Activated CD4-positive, alpha-beta memory T cell treated with anti-CD3 and anti-CD28 coated beads, Interleukin-2, amount 10 ng/mL, durations not matched to agents 7 days and 5 days (primary cell): Measurements from ENCODE around the gene DNAJC12. TPM values are rescaled to one million over a fixed set of nuclear protein-coding genes. Genes with fewer than 3 reads are reported as not detected.
A peak's percentile ranks its signal among the peaks of the same experiment; 100 is the strongest.
"Not testable (repeated sequence)": the region's sequence is repeated elsewhere in the genome, so short reads cannot be mapped to it uniquely, and the experiment has no call there.

ENCODE experiments used
- CTCF ChIA-PET: fragments of 350-600 bp; sonication (Branson Sonifier 250); formaldehyde crosslinking; loops from one replicate; lab custom pipeline; 2021; ENCODE audit warnings: antibody characterized with exemption, inconsistent platforms; lab: Charles Lee
- POLR2A ChIA-PET: fragments of 350-600 bp; sonication (Branson Sonifier 250); formaldehyde crosslinking; loops from one replicate; lab custom pipeline; 2021; ENCODE audit warnings: antibody characterized with exemption; lab: Charles Lee
- DNase-seq: peaks from one replicate; pipeline ENCODE4 v3.0.0-alpha.2; 2020
- H3K27ac Mint-ChIP-seq: one replicate; pipeline ENCODE4 v1.8.0; 2021; ENCODE audit warnings: mild to moderate bottlenecking, mixed read lengths
- H3K27me3 Mint-ChIP-seq: one replicate; pipeline ENCODE4 v1.8.0; 2021; ENCODE audit warnings: mixed read lengths
- H3K36me3 Mint-ChIP-seq: one replicate; pipeline ENCODE4 v1.8.0; 2021; ENCODE audit warnings: low read depth, mixed read lengths
- H3K4me1 Mint-ChIP-seq: one replicate; pipeline ENCODE4 v1.8.0; 2021; ENCODE audit warnings: mixed read lengths
- H3K4me3 Mint-ChIP-seq: one replicate; pipeline ENCODE4 v1.8.0; 2021; ENCODE audit warnings: mild to moderate bottlenecking, mixed read lengths
- H3K9me3 Mint-ChIP-seq: one replicate; pipeline ENCODE4 v1.8.0; 2021; ENCODE audit warnings: mixed read lengths
- total RNA-seq, 2 experiments: library from RNA; stranded (reverse); gene quantifications; one replicate each; pipeline ENCODE4 v1.2.3, GENCODE V29; 2021

Gene DNAJC12
- total RNA-seq, 2 experiments from 2014 or later: 4.1 to 6.1 TPM

DNA sequence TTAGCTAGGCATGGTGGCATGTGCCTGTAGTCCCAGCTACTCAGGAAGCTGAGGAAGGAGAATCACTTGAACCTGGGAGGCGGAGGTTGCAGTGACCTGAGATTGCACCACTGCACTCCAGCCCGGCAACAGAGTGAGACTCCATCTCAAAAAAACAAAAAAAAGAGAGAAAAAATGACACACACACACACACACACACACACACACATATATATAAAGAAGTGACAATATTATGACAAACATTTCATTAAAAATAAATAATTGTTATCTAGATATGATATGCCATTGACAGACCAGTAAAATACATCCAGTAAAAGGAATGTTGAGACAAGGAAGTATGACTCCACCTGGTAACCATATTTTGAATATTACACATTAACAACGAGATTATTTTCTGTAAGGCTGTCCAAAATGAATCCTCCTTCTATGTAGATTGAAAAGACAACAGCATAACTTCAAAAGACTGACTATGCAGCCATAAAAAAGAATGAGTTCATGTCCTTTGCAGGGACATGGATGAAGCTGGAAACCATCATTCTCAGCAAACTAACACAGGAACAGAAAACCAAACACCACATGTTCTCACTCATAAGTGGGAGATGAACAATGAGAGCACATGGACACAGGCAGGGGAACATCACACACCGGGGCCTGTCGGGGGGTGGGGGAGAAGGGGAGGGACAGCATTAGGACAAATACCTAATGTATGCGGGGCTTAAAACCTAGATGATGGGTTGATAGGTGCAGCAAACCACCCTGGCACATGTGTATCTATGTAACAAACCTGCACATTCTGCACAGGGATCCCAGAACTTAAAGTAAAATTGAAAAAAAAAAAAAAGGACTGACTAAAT lies 2.2 kb downstream of the DNAJC12 start:
- H3K27me3 Mint-ChIP-seq, H3K36me3 Mint-ChIP-seq, H3K27ac Mint-ChIP-seq, H3K9me3 Mint-ChIP-seq, POLR2A ChIA-PET, H3K4me1 Mint-ChIP-seq, DNase-seq: not testable (repeated sequence)
- CTCF ChIA-PET: interaction anchor here (1.4 to 2.9 kb wide), 2 partner anchors 47 to 48 kb away, joined by 6 to 17 read pairs; no protein-coding TSS in a partner anchor
- peak overlapping the region; percentile 34 for H3K4me3 Mint-ChIP-seq

GRCh38 chr10:67834375-67834774 lies 3.6 kb downstream of the DNAJC12 start:
- no peak overlapping the region for H3K4me3 Mint-ChIP-seq
- no peak for DNase-seq
- POLR2A ChIA-PET: interaction anchor here (0.9 kb wide), 1 partner anchor 15 kb away, joined by 3 read pairs; no protein-coding TSS in a partner anchor
- no peaks in the 10 kb centered on the region for H3K36me3 Mint-ChIP-seq
- peaks cover 9% of the 10 kb centered on the region for H3K4me1 Mint-ChIP-seq
- no peaks in the 10 kb centered on the region for H3K27me3 Mint-ChIP-seq
- CTCF ChIA-PET: interaction anchor here (1.4 to 1.6 kb wide), 2 partner anchors 21 to 46 kb away, joined by 3 to 6 read pairs; no protein-coding TSS in a partner anchor
- H3K27ac Mint-ChIP-seq: no peak overlapping the region
- no peaks in the 10 kb centered on the region for H3K9me3 Mint-ChIP-seq

- Mint-ChIP-seq H3K27ac (no peak overlapping the region), H3K9me3 (no peaks in the 10 kb centered on the region), H3K4me1 (peaks cover 5% of the 10 kb centered on the region), H3K27me3 (no peaks in the 10 kb centered on the region), H3K36me3 (no peaks in the 10 kb centered on the region), H3K4me3 (no peak overlapping the region)
- DNase-seq: no peak
- ChIA-PET POLR2A (no interaction called here), CTCF (interaction anchor here (1.0 kb wide), 1 partner anchor 12 kb away, joined by 4 read pairs; no protein-coding TSS in a partner anchor)
Measured at GRCh38 chr10:67827811-67828210, 10.2 kb downstream of the DNAJC12 start.

GRCh38 chr10:67819768-67820204 lies 18.2 kb downstream of the DNAJC12 start:
- peak; percentile 18 for DNase-seq
- Mint-ChIP-seq H3K36me3 (peaks cover 5% of the 10 kb centered on the region), H3K9me3 (no peaks in the 10 kb centered on the region), H3K4me1 (peaks cover 29% of the 10 kb centered on the region), H3K4me3 (no peak overlapping the region), H3K27me3 (no peaks in the 10 kb centered on the region), H3K27ac (peak overlapping the region; percentile 16)
- POLR2A ChIA-PET: no interaction called here
- CTCF ChIA-PET: no interaction called here

DNA sequence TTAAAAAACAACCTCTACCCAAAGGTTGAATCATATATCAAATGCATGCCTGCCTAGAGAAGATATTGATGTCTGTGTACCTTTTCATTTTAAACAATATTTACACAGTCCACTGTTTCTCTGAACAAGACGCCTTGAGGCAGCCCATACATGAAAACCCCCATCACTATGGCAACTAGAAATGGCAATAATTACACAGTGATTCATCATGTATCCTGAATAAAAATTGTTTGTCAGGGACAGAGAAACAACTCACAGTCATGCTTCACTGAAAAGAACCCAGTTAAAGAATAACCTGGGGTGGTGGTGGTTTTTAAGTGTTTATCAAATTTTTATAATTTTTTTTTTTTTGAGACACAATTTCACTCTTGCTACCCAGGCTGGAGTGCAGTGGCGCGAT lies 19.7 kb downstream of the DNAJC12 start:
- Mint-ChIP-seq H3K9me3 (no peaks in the 10 kb centered on the region), H3K27me3 (no peaks in the 10 kb centered on the region), H3K4me3 (no peak overlapping the region), H3K36me3 (peaks cover 8% of the 10 kb centered on the region), H3K27ac (no peak overlapping the region), H3K4me1 (peaks cover 32% of the 10 kb centered on the region)
- ChIA-PET CTCF (no interaction called here), POLR2A (no interaction called here)
- no peak for DNase-seq

DNA sequence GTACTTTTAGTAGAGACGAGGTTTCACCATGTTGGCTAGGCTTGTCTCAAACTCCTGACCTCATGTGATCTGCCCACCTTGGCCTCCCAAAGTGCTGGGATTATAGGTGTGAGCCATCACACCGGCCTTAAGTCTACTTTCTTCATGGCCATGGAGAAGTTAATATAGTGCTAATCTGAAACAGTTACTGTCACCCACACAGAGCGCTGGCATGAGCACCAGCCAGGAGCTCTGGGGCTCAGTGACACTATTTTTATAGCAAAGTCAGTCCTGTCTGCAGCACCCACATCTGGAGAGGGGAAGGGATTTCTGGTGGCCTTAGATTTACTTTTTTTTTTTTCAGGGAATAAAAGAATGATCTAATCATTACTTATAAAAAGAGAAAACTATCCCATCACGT lies 21.3 kb downstream of the DNAJC12 start:
- Mint-ChIP-seq H3K27ac (no peak overlapping the region), H3K9me3 (no peaks in the 10 kb centered on the region), H3K4me1 (peaks cover 31% of the 10 kb centered on the region), H3K27me3 (no peaks in the 10 kb centered on the region), H3K4me3 (no peak overlapping the region), H3K36me3 (peaks cover 8% of the 10 kb centered on the region)
- ChIA-PET POLR2A (no interaction called here), CTCF (interaction anchor here (1.1 to 1.8 kb wide), 2 partner anchors 28 kb away, joined by 5 to 7 read pairs; no protein-coding TSS in a partner anchor)
- no peak for DNase-seq

DNA sequence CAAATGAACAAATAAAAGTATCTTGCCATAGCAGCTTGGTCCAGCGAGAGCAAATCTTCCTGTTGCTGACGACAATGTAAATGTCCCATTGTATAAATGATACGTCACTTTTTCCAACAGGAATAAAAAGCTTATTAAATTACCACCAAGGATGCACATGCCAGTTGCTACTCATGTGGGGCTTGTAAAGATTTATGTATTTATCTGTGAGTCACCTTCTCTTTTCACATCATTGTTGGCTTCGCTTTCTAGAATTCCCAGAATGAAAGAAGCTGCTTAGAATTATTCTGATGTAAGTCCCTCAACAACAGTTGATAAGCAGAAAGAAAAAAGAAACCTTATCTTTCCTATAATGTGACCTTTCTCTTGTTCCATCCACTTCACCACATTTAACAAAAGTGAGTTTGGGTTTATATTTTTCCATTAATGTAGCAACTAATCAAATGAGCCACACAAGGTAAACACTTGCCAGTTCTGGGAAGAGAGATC lies 22.4 kb downstream of the DNAJC12 start:
- Mint-ChIP-seq H3K4me1 (peaks cover 30% of the 10 kb centered on the region), H3K36me3 (peaks cover 8% of the 10 kb centered on the region), H3K4me3 (no peak overlapping the region), H3K27me3 (no peaks in the 10 kb centered on the region), H3K27ac (no peak overlapping the region), H3K9me3 (no peaks in the 10 kb centered on the region)
- POLR2A ChIA-PET: no interaction called here
- DNase-seq: no peak
- CTCF ChIA-PET: interaction anchor here (0.7 to 1.8 kb wide), 4 partner anchors 12 to 162 kb away, joined by 3 to 7 read pairs (median 4); no protein-coding TSS in a partner anchor

DNA sequence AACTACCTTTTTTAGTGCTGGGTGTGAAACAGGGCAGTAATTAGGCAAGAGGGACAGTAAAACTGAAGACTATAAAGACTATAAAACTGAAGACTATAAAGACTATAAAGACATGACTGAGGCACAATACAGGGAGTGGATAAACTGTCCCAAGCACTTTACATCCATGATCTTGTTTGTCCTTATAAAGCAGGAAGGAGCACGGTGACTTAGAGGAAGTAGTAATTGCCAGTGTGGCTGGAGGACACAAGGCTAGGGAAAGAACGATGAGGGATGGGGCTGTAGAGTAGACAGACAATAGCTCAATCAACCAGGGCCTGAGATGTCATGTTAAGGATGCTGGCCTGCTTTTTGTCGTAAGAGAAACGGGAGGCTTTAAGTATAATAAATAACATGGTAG lies 26.0 kb downstream of the DNAJC12 start:
- H3K9me3 Mint-ChIP-seq: peaks cover 6% of the 10 kb centered on the region
- no peak overlapping the region for H3K27ac Mint-ChIP-seq
- peaks cover 25% of the 10 kb centered on the region for H3K4me1 Mint-ChIP-seq
- no peak overlapping the region for H3K4me3 Mint-ChIP-seq
- no peak for DNase-seq
- H3K27me3 Mint-ChIP-seq: no peaks in the 10 kb centered on the region
- CTCF ChIA-PET: interaction anchor here (2.7 kb wide), 1 partner anchor 23 kb away, joined by 12 read pairs; no protein-coding TSS in a partner anchor
- POLR2A ChIA-PET: no interaction called here
- H3K36me3 Mint-ChIP-seq: peaks cover 9% of the 10 kb centered on the region

- Mint-ChIP-seq H3K9me3 (peaks cover 6% of the 10 kb centered on the region), H3K4me1 (peaks cover 7% of the 10 kb centered on the region), H3K36me3 (peaks cover 9% of the 10 kb centered on the region), H3K27ac (no peak overlapping the region), H3K27me3 (no peaks in the 10 kb centered on the region), H3K4me3 (no peak overlapping the region)
- ChIA-PET POLR2A (no interaction called here), CTCF (no interaction called here)
- DNase-seq: no peak
Measured at GRCh38 chr10:67809107-67809506, 28.9 kb downstream of the DNAJC12 start.

GRCh38 chr10:67808704-67809103 lies 29.3 kb downstream of the DNAJC12 start:
- H3K36me3 Mint-ChIP-seq: peaks cover 6% of the 10 kb centered on the region
- POLR2A ChIA-PET: no interaction called here
- H3K4me1 Mint-ChIP-seq: peaks cover 11% of the 10 kb centered on the region
- CTCF ChIA-PET: interaction anchor here (1.0 kb wide), 1 partner anchor 20 kb away, joined by 4 read pairs; no protein-coding TSS in a partner anchor
- peaks cover 6% of the 10 kb centered on the region for H3K9me3 Mint-ChIP-seq
- H3K27ac Mint-ChIP-seq: no peak overlapping the region
- H3K4me3 Mint-ChIP-seq: no peak overlapping the region
- H3K27me3 Mint-ChIP-seq: no peaks in the 10 kb centered on the region
- DNase-seq: no peak

GRCh38 chr10:67807855-67808456 lies 30.0 kb downstream of the DNAJC12 start:
- no peak overlapping the region for H3K27ac Mint-ChIP-seq
- H3K9me3 Mint-ChIP-seq: peaks cover 6% of the 10 kb centered on the region
- peaks cover 14% of the 10 kb centered on the region for H3K4me1 Mint-ChIP-seq
- H3K4me3 Mint-ChIP-seq: no peak overlapping the region
- POLR2A ChIA-PET: no interaction called here
- CTCF ChIA-PET: interaction anchor here (1.0 to 1.2 kb wide), 2 partner anchors 19 to 29 kb away, joined by 3 to 4 read pairs; no protein-coding TSS in a partner anchor
- peaks cover 6% of the 10 kb centered on the region for H3K36me3 Mint-ChIP-seq
- no peak for DNase-seq
- no peaks in the 10 kb centered on the region for H3K27me3 Mint-ChIP-seq

GRCh38 chr10:67804395-67804678 lies 33.7 kb downstream of the DNAJC12 start:
- Mint-ChIP-seq H3K9me3 (peaks cover 2% of the 10 kb centered on the region), H3K4me3 (no peak overlapping the region), H3K27me3 (no peaks in the 10 kb centered on the region), H3K4me1 (peaks cover 16% of the 10 kb centered on the region), H3K36me3 (no peaks in the 10 kb centered on the region), H3K27ac (no peak overlapping the region)
- DNase-seq: no peak
- ChIA-PET POLR2A (no interaction called here), CTCF (interaction anchor here (1.0 to 1.3 kb wide), 2 partner anchors 16 to 20 kb away, joined by 3 to 11 read pairs; no protein-coding TSS in a partner anchor)
